Fibroblast of mammary gland (primary cell): ENCODE data around the gene STIL.

ENCODE experiments used
- DNase-seq: peaks from one replicate; pipeline ENCODE4 v3.0.0-alpha.2; 2010; ENCODE audit warnings: low read depth
- H3K4me3 ChIP-seq: 2 replicates; pipeline ENCODE4 v1.5.1; 2011; ENCODE audit warnings: low read depth, mild to moderate bottlenecking, low read length, moderate library complexity; ENCODE audit not compliant: control insufficient read depth
- TF ChIP-seq, protein P1 (sequence below): conservative IDR thresholded peaks from 2 replicates; pipeline ENCODE4 v1.5.1; 2011; ENCODE audit warnings: low read depth, low read length, inconsistent platforms; ENCODE audit not compliant: control insufficient read depth, insufficient read depth

Gene STIL

DNA sequence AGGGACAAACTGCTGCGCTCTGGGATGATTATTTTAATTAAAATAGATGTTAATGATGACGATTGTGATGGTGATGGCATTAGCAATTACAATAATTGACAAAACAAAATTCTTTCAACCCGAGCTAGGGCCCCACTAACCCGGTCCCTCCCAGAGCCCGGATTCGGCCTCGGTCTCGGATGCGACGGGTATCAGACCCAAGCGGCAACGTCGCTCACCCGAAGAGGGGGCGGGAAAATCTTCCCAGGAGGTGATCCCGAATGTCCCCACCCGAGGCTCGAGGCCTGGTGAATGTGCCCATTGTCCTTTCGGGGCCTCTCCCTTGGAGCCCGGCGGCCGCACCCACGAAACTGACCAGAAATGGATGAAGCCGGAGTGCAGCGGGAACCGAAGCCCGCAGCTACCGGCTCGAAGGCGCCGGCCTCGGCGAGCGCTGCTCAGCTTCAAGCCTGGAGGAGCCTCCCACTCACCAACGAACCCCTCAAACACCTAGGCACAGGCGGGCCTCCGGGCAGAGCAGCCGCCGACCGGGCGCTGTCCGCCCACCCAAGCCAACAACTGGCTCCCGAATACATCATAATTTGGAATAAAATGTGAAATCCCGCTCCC is 83.2 kb downstream of the STIL start:
- no peak overlapping the region for H3K4me3 ChIP-seq
- DNase-seq, result no peak
- TF ChIP-seq, protein P1, sequence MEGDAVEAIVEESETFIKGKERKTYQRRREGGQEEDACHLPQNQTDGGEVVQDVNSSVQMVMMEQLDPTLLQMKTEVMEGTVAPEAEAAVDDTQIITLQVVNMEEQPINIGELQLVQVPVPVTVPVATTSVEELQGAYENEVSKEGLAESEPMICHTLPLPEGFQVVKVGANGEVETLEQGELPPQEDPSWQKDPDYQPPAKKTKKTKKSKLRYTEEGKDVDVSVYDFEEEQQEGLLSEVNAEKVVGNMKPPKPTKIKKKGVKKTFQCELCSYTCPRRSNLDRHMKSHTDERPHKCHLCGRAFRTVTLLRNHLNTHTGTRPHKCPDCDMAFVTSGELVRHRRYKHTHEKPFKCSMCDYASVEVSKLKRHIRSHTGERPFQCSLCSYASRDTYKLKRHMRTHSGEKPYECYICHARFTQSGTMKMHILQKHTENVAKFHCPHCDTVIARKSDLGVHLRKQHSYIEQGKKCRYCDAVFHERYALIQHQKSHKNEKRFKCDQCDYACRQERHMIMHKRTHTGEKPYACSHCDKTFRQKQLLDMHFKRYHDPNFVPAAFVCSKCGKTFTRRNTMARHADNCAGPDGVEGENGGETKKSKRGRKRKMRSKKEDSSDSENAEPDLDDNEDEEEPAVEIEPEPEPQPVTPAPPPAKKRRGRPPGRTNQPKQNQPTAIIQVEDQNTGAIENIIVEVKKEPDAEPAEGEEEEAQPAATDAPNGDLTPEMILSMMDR, result no peak

DNA sequence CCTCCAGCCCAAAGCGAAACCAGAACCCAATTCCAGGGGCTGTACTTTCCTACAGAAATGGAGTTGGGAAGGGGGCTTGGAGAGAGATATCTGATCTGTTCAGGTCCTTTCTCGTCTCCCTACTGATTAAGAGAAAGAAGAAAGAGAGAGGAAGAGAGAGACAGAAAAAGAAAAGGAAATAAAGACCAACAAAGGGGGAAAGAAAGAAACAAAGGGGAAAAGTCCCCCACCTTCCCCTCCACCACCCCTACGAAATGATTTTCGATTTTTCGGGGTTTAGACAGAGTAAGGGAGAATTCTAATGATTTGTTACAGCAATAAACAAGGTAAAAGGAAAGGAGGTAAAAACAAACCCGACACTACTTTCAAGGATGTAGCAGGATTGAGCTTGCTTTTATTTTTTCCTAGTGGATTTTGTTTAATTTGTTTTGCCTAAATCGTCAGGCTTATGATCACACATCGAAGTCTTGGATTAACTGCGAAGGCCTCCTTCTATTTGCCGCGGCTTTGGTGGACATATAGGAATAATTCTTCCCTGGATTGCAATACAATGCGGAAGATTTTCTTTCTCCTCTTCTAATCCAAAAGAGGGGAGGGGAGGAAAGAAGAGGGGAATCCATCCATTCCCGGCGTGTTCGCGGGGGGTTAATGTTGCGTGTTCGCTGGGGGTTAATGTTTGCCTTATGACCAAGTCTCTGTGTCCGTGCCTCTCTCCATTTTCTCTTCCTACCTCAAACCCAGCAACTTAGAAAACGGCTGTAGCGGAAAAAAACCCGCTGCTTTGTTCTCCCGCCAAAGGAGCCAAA is 83.9 kb downstream of the STIL start:
- no peak overlapping the region for H3K4me3 ChIP-seq
- TF ChIP-seq, protein P1, result no peak
- no peak for DNase-seq

DNA sequence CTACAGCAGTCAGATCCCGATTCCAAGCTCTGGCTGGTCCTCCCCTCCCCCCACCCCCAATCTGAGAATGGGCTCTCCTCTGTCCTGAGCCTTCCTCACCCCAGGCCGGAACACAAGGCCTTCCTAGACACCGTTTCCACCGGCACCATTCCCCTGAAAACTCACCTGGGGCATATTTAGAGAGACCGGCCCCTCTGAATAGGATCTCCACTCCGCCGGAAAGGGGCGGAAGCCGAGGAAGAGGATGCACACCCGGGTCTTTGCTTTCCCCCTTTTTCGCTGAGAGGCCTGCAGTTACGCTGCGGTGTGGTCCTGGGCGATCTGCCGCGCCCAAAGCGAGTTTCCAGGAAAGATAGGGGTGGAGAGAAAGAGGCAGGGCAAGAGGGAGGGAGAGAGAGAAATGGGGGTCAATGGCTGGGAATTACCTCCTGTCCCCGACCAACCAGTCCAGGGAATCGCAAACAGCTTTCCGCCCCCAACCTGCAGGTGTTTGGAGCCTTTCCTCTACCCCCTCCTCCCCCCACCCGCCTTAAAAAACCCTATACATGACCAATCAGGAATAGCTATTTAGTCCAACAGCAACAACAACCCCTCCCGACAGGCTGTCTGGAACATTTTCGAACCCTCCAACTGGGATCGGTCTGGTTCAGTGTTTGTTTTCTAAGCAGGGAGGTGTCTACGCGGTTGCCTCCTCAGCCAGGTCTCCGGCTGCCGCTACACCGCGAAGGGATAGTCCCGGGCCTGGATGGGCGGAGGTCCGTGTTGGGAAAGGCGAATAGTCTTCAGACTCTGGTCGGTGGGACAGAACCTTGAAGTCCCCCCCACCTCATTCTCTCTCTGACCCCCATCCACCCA is 84.7 kb downstream of the STIL start:
- DNase-seq, result no peak
- H3K4me3 ChIP-seq, result no peak overlapping the region
- TF ChIP-seq, protein P1, result no peak

DNA sequence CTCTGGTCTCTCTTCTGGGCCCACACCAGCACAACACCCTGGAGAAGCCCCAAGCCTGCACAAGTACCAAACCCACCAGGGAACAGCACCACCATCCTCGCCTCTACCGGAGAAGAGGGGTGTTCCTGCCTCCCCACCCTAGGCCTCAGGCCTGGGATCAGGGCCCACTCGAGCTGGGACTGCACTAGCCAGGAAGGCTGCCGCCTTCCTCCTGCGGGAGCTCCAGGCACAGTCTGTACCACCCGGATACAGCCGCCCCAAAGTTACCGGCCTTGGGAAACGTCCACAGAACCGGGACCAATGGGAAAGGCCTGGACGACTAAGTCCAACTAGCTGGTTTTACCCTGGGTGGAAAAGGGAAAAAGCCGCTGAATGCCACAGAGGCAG is 85.3 kb downstream of the STIL start:
- TF ChIP-seq, protein P1, result no peak
- DNase-seq, result no peak
- H3K4me3 ChIP-seq, result no peak overlapping the region

DNA sequence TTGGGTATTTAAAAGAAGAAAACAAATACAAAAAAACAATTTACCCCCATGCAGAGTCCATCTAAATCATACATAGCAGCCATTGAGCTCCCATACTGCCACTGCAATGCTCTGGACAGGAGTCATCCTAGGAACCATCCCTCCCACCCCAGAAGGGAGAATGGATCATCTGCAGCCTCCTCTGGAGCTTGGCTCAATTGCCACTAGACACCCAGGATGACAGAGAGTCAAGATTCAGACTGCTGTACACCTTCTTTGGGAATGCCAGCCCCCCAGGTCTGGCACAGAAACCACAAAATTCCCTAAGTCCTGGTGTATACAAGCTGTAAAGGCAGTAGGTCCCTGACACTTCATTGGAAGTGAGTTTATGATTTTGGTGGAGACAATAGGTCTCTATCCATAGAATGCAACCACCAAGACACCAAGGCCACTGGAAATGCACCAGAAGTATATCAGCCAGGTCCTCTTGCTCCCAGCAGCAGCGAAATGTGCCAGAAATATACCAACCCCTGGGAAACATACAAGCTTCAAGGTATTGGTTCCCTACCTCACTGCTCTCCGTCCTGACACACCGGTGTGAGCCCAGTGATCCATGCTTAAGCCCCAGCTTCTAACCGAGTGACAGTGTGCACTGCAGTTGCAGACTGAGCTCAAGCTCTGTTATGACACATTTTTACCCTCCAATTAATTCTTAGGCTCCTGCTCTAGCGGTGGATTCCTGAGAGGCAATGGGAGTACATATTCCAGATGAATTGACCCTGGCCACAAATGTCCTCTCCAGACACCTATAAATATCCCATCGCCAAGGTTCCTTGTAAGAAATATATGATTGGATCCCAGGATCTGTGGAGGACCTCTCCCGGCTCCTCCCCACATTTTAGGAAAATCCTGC is 86.4 kb downstream of the STIL start:
- TF ChIP-seq, protein P1, result no peak
- H3K4me3 ChIP-seq, result no peak overlapping the region
- no peak for DNase-seq

DNA sequence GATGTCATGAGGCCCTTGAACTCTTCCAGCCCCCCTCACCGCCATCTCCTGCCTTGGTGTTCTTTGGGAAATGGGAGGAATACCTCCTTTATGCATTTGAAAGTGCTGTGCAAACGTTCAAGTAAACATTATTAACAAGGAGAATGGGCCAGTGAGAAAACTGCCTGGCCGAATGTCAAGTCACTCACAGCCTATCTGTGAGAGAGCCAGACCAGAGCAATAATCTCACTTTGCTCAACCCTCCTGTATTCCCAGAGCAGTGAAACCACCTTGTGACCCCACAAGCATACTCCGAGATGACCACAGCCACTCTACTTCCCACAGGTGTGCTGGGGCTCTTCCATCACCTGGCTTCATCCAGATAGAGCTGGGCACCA is 87.1 kb downstream of the STIL start:
- TF ChIP-seq, protein P1, result no peak
- no peak overlapping the region for H3K4me3 ChIP-seq
- DNase-seq, result no peak
